CD4-positive, alpha-beta T cell treated with Interleukin-6 for 4 hours (primary cell): ENCODE results near the gene SCRT2.

ENCODE experiments used
- DNase-seq: peaks from one replicate; pipeline ENCODE4 v3.0.0-alpha.2; 2020; ENCODE audit warnings: mixed read lengths

The SCRT2 gene

DNA sequence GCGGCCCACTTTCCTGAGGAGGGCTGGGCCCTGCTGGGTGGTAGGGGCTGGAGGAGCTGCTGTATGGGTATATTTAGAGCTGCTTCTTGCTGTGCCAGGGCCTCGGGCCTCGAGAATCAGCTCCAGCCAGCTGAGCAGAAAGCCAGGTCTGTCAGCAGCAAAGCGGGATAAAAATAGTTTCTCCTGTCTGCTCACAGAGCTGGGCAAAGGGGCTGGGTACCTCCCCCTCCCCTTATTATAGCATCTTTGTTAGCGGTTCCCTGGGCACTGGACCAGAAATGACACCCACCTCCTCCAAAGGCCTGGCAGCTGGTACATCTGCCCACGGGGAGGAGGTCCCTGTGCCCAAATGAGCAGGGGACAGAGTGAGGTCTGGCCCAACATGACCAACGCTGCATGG is 6.0 kb downstream of the SCRT2 start:
- no peak for DNase-seq

DNA sequence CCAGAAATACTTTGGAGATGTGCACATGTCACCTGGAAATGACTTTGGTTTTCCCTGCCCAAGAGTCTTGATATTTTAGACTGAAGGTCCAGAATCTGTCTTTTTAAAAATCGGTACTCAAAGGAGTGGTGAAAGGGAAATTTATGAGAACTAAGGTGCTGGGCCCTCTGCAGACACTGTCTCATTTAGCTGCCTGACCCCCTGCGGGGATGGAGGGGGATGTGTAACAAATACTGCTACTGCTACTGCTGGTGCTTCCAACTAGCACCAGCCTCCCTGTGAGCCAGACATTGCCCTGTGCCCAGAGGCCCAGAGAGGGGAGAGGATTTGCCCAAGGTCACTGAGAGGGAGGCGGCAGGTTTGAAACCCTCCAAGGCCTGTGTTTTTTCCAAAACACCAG is 7.0 kb downstream of the SCRT2 start:
- DNase-seq, result no peak

DNA sequence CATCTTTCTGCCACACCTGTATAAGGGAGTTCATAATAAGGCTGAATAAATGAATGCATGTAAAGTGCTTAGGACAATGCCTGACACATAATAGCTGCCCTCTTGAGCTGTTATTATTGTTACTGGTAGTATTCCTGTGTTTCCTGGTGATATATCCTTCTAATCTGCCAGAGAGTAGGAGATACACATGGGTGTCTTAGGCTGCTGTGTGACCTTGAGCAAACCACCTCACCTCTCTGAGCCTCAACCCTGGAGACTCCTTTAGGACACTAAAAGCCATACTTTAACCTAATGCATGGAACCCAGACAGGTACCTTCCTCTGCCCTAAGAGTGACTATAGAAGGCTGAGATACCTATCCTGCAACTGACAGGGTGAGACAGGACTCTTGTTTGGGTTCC is 7.6 kb downstream of the SCRT2 start:
- DNase-seq, result no peak

- DNase-seq, result peak; percentile 62
Measured at GRCh38 chr20:667351-668034, 8.1 kb downstream of the SCRT2 start.

GRCh38 chr20:666877-667276 is 8.7 kb downstream of the SCRT2 start:
- DNase-seq, result no peak

GRCh38 chr20:665276-665675 is 10.3 kb downstream of the SCRT2 start:
- DNase-seq, result no peak

- DNase-seq, result no peak
Measured at GRCh38 chr20:664576-664975, 11.0 kb downstream of the SCRT2 start.

DNA sequence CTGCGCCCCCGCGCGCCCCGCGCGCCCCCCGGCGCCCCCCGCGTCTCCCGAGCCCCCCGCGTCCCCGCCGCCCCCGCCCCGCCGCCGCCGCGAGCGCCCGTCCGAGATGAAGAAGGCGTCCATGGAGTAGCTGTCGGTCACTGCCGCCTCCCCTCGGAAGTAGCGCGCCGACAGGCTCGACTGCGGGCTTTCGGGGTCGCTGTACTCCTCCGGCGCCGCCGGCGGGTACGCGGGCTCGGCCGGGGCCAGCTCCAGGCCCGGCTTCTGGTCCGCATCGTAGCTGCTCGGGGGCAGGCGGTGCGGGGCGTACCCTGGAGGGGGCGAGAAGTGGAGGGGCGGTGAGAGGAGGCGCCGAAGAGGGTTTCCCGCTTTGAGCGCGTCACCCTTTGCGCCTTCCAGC is 11.5 kb downstream of the SCRT2 start:
- DNase-seq, result no peak

DNA sequence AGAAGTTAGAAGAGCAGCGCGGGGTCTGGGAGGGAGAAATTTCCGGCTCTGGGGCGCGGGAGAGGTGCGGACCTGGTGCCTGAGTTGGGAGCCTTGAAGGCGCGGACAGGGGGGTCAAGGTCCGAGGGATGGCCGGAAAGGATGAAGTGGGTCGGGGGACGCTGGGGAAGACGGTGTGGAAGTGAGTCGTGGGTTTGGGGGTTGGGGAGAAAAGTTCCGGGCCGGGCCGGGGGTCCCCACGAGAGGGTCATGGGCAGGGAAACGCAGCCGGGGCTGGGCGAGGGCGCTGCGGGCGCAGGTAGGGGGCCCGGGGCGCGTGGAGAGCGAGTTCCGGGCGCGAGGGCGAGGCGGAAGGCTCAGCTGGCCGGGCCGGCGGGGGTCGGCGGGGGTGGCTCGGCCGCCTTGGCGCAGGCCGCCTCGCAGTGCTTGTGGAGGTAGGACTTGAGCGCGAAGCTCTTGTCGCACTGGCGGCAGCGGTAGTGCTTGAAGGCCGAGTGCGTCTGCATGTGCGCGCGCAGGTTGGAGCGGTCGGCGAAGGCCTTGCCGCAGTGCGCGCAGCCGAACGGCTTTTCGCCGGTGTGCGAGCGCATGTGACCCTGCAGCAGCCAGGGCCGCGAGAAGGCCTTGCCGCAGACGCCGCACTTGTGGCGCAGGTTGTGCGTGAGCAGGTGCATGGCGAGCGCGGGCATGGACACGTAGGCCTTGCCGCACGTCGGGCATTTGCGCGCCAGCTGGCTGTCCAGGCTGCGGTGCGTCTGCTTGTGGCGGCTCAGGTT is 12.1 kb downstream of the SCRT2 start:
- DNase-seq, result no peak

- DNase-seq, result no peak
Measured at GRCh38 chr20:662277-663192, 13.1 kb downstream of the SCRT2 start.

GRCh38 chr20:661474-662270 is 13.9 kb downstream of the SCRT2 start:
- DNase-seq, result no peak

DNA sequence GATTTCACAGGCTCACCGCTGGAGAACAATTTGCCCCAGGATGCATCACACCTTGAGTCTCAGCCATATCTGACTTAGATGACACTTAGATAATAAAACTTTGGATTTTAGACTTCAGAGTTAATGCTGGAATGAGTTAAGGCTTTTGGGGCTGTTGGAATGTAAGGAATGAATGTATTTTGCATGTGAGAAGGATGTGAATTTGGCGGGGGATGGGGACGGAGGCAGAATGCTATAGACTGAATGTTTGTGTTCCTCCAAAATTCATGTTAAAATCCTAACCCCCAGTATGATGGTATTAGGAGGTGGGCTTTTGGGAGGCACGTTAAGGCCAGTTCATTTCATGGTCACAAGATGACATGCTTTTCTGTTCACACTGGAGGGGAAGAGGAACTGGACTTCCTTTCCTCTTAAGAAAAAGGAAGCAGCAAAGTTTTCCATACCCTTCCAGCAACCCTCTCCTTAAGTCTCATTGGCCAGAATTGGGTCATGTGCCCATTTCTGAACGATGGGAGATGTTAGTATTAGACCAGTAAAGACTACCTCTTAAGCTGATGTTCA is 16.8 kb downstream of the SCRT2 start:
- no peak for DNase-seq

GRCh38 chr20:658202-658601 is 17.4 kb downstream of the SCRT2 start:
- no peak for DNase-seq

GRCh38 chr20:655726-656624 is 19.6 kb downstream of the SCRT2 start:
- no peak for DNase-seq

- no peak for DNase-seq
Measured at GRCh38 chr20:654417-654750, 21.2 kb downstream of the SCRT2 start.

- DNase-seq, result no peak
Measured at GRCh38 chr20:653590-654416, 21.8 kb downstream of the SCRT2 start.

- peak; percentile 84 for DNase-seq
Measured at GRCh38 chr20:653110-653589, 22.5 kb downstream of the SCRT2 start, which contains the start of gene SRXN1. TSS of gene SRXN1 (minus strand) at chr20:653200. CDS start at chr20:653185, 15 bp downstream.

DNA sequence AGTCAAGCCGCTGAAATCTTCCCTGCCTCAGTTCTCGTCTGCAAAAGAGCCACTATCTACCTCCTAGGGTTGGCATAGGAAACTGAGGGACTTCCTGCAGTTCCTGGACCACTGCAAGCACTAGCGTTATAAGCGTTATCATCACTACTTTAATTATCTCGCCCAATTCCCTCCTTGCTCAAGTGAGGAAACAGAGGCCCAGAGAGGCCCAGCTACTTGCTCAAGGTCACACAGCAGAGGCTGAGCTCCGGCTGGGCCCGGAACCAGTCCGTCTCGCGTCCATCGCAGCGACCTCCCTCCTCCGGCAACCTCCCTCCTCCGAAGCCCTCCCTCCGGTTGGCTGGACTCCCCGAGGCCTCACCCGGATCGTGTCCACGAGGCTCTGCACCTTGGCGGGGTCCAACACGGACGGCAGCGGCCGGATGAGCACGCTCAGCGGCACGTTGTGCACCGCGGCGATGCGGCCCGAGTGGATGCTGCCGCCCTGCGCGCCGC is 22.9 kb downstream of the SCRT2 start:
- DNase-seq, result peak; percentile 7

GRCh38 chr20:651713-652614 is 23.6 kb downstream of the SCRT2 start:
- DNase-seq, result no peak
